M059J (cell line): ENCODE results near the gene LCE2A. TPM values are rescaled to one million over a fixed set of nuclear protein-coding genes. Genes with fewer than 3 reads are reported as not detected.

Source experiments
- DNase-seq: peaks from one replicate; pipeline ENCODE4 v3.0.0-alpha.2; 2012; ENCODE audit warnings: low read depth
- total RNA-seq: library from RNA; depleted of rRNA; stranded (reverse); fragments of >200 nt; shearing (Covaris generic); gene quantifications from 2 replicates; pipeline ENCODE4 v1.2.3, GENCODE V29; 2014; rRNA removed

LCE2A gene
- total RNA-seq, 1 experiment from 2014 or later = not detected

DNA sequence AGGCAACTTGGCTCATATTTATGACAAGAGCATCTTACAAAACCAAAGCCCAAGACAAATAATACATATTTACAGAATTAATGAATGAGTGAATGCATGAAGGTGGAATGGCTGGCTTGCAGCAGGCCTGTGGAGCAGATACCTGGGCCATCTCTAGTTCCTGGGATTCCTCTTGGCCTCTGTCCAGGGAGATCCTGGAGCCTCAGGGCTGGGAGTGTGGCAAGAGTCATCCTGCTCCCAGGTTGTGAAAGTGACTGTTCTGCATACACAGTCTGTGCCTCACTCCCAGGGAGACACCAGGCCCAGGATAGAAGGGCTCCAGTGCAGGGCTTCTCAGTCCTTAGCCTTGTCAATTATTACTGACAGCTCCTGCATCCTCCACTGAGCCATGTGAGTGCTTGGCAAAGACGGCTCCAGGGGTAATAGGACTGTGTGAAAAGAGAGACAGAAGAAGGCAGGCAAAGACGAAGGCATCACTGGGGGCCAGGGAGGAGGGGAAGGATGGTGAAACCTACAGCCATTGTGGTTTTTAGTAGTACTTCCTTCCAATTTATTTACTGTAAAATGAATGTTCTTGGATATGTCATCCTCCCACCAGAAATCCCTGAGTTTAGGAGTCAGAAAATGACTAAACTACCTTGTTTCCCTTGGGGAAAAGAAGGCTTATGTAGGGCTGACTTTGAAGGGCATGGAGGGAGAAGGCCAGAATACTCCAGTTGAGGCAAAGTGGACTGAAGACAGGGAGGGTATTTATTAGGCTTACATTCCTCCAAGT, 45.4 kb downstream of the LCE2A start:
- DNase-seq = no peak

GRCh38 chr1:152745289-152745704, 47.2 kb downstream of the LCE2A start:
- peak; percentile 31 for DNase-seq

DNA sequence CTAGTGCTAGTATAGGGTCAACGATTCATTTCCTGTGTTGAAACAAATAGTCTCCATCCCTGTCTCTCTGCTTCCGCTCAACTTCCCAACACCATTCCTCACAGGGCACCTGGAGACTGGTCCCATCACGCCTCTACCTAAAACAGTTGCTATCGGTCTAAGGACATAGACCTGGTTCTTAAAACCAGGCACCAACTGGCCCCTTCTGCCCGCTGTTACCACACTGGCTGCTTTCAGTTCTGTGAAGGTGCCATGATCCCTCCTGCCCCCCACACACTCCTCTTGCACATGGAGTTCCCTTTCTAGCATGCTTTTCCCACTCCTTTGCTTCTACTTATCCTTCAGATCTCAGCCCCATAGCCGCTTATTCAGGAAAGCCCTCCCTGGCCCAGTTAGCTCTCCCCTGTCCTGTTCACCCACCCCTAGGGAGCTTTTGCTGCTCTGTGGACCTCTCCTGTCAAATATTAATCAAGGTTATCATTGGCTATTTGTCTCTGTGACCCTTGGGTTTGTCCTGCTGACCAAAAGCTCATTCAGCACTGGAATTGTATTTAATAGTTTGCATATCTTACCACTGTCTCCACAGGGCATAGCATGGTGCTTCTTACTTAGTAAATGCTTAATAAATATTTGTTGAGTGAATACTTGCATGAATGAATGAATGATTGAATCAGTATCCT, 47.8 kb downstream of the LCE2A start:
- no peak for DNase-seq

DNA sequence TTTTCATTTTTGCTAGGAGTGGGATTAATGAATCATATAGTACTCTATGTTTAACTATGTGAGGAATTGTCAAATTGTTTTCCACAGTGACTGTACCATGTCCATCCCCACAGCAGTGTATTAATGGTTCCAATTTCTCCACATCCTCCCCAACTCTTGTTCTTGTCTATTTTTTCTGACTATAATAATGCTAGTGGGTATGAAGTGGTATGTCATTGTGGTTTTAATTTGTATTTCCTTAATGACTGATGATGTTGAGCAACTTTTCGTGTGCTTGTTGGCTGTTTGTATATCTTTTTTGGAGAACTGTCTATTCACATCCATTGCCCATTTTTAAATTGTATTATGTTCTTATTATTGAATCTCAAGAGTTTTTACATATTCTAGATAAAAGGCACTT, 49.7 kb downstream of the LCE2A start:
- no peak for DNase-seq

Other genes with a start within 250 kb of the LCE2A start
- gene LCE5A, start 187.5 kb upstream of the LCE2A start, total RNA-seq = not detected in 2 replicates
- gene CRCT1, start 183.9 kb upstream of the LCE2A start, total RNA-seq = not detected in 2 replicates
- gene LCE3E, start 131.6 kb upstream of the LCE2A start, total RNA-seq = not detected in 2 replicates
- gene LCE3D, start 117.8 kb upstream of the LCE2A start, total RNA-seq = not detected in 2 replicates
- not detected in 2 replicates for gene LCE3C, start 98.1 kb upstream of the LCE2A start, total RNA-seq
- gene LCE3B, start 84.5 kb upstream of the LCE2A start, total RNA-seq = not detected in 2 replicates
- gene LCE3A, start 75.2 kb upstream of the LCE2A start, total RNA-seq = not detected in 2 replicates
- gene LCE2D, start 35.0 kb upstream of the LCE2A start, total RNA-seq = not detected in 2 replicates
- gene LCE2C, start 23.1 kb upstream of the LCE2A start, total RNA-seq = not detected in 2 replicates
- not detected in 2 replicates for gene LCE2B, start 12.2 kb upstream of the LCE2A start, total RNA-seq
- not detected in 2 replicates for gene LCE4A, start 9.8 kb downstream of the LCE2A start, total RNA-seq
- gene KPRP, start 59.7 kb downstream of the LCE2A start, total RNA-seq = not detected in 2 replicates
- not detected in 2 replicates for gene LCE1F, start 76.8 kb downstream of the LCE2A start, total RNA-seq
- not detected in 2 replicates for gene LCE1E, start 87.9 kb downstream of the LCE2A start, total RNA-seq
- not detected in 2 replicates for gene LCE1D, start 98.4 kb downstream of the LCE2A start, total RNA-seq
- not detected in 2 replicates for gene LCE1C, start 108.3 kb downstream of the LCE2A start, total RNA-seq
- gene LCE1B, start 113.6 kb downstream of the LCE2A start, total RNA-seq = not detected in 2 replicates
- not detected in 2 replicates for gene LCE1A, start 129.1 kb downstream of the LCE2A start, total RNA-seq
- not detected in 2 replicates for gene LCE6A, start 144.5 kb downstream of the LCE2A start, total RNA-seq
- not detected in 2 replicates for gene LCE7A, start 161.7 kb downstream of the LCE2A start, total RNA-seq
- not detected in 2 replicates for gene SMCP, start 180.0 kb downstream of the LCE2A start, total RNA-seq
- gene IVL, start 210.2 kb downstream of the LCE2A start, total RNA-seq = not detected in 2 replicates
- not detected in 2 replicates for gene SPRR5, start 248.9 kb downstream of the LCE2A start, total RNA-seq